GM12875 (cell line): ENCODE data around the gene FLVCR1.
"Not testable (repeated sequence)": the region's sequence is repeated elsewhere in the genome, so short reads cannot be mapped to it uniquely, and the experiment has no call there.

Experiments
- H3K4me3 ChIP-seq: one replicate; pipeline ENCODE4 v1.5.1; 2011; ENCODE audit warnings: low read depth, low read length, control low read depth
- CTCF ChIP-seq: IDR thresholded peaks from 2 replicates; pipeline ENCODE4 v1.5.1; 2011; ENCODE audit warnings: low read depth, mild to moderate bottlenecking, control low read depth, inconsistent platforms, low read length, moderate library complexity, borderline replicate concordance; ENCODE audit not compliant: insufficient read depth

Gene FLVCR1

GRCh38 chr1:212862111-212862690 is 4.1 kb downstream of the FLVCR1 start:
- H3K4me3 ChIP-seq: no peak overlapping the region
- TF ChIP-seq CTCF: no peak

- not testable (repeated sequence) for H3K4me3 ChIP-seq
These were observed 5.3 kb downstream of the FLVCR1 start for GRCh38 chr1:212863345-212863744.

GRCh38 chr1:212864201-212864600 is 6.1 kb downstream of the FLVCR1 start:
- no peak for TF ChIP-seq CTCF
- H3K4me3 ChIP-seq: no peak overlapping the region

- no peak for TF ChIP-seq CTCF
- H3K4me3 ChIP-seq: no peak overlapping the region
These were observed 9.1 kb downstream of the FLVCR1 start for GRCh38 chr1:212867192-212867591.

- no peak overlapping the region for H3K4me3 ChIP-seq
- no peak for TF ChIP-seq CTCF
These were observed 13.9 kb downstream of the FLVCR1 start for GRCh38 chr1:212871976-212872375.

GRCh38 chr1:212873518-212873917 is 15.4 kb downstream of the FLVCR1 start:
- no peak for TF ChIP-seq CTCF
- no peak overlapping the region for H3K4me3 ChIP-seq

GRCh38 chr1:212878418-212878817 is 20.3 kb downstream of the FLVCR1 start:
- no peak for TF ChIP-seq CTCF
- H3K4me3 ChIP-seq: no peak overlapping the region
